HUES6 (cell line): Measurements from ENCODE around the gene GAA.

Experiments
- H3K27ac ChIP-seq: 2 replicates; pipeline ENCODE4 v1.7.0; 2013; ENCODE audit warnings: low read depth, mild to moderate bottlenecking, low read length, inconsistent platforms
- H3K27me3 ChIP-seq: 2 replicates; pipeline ENCODE4 v1.6.1; 2013; ENCODE audit warnings: low read length; ENCODE audit not compliant: control insufficient read depth, insufficient read depth
- H3K36me3 ChIP-seq: 2 replicates; pipeline ENCODE4 v1.6.1; 2013; ENCODE audit warnings: low read length; ENCODE audit not compliant: control insufficient read depth, insufficient read depth
- H3K4me1 ChIP-seq: 2 replicates; pipeline ENCODE4 v1.6.1; 2013; ENCODE audit warnings: low read length; ENCODE audit not compliant: control insufficient read depth, insufficient read depth
- H3K4me3 ChIP-seq: 2 replicates; pipeline ENCODE4 v1.5.1; 2013; ENCODE audit warnings: low read depth, low read length
- H3K9ac ChIP-seq: one replicate; pipeline ENCODE4 v1.6.1; 2013; ENCODE audit warnings: mild to moderate bottlenecking, low read length
- H3K9me3 ChIP-seq: 2 replicates; pipeline ENCODE4 v1.6.1; 2013; ENCODE audit warnings: low read depth, low read length; ENCODE audit not compliant: control insufficient read depth, insufficient read depth

Gene GAA

DNA sequence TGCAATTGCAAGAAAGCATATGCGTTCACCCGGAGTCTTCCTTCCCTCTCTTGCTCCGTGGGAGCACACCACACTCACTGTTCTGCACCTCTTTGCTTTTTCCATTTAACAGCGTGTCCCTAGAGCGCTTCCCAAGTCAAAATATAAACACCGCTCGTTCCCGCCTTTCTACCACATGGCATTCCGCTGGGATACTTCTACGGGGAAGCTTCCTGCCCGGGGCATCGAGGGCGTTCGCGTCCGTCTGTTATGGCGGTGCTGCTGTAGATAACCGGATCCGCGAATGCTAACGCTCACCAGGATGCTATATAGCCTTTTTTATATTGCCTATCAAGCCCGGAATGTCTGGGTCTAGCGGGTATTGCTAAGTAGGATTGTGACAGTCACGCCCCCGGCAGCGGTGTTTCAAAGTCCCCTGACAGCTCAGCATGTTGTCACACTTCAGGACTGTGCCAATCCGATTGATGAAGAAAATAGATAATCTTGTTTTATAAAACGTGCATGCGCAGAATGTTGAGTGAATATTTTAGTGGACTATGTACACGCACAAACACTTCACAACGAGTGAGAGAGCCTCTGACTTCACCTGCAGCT, 33.9 kb upstream of the GAA start:
- Histone ChIP-seq H3K4me3 (no peak overlapping the region), H3K27me3 (no peaks in the 10 kb centered on the region), H3K36me3 (no peaks in the 10 kb centered on the region), H3K27ac (no peak overlapping the region), H3K9ac (no peak overlapping the region), H3K9me3 (no peaks in the 10 kb centered on the region), H3K4me1 (peaks cover 20% of the 10 kb centered on the region)

GRCh38 chr17:80068301-80069222, 32.8 kb upstream of the GAA start:
- Histone ChIP-seq H3K27ac (no peak overlapping the region), H3K27me3 (no peaks in the 10 kb centered on the region), H3K4me1 (peaks cover 20% of the 10 kb centered on the region), H3K9me3 (no peaks in the 10 kb centered on the region), H3K9ac (no peak overlapping the region), H3K36me3 (no peaks in the 10 kb centered on the region), H3K4me3 (no peak overlapping the region)

DNA sequence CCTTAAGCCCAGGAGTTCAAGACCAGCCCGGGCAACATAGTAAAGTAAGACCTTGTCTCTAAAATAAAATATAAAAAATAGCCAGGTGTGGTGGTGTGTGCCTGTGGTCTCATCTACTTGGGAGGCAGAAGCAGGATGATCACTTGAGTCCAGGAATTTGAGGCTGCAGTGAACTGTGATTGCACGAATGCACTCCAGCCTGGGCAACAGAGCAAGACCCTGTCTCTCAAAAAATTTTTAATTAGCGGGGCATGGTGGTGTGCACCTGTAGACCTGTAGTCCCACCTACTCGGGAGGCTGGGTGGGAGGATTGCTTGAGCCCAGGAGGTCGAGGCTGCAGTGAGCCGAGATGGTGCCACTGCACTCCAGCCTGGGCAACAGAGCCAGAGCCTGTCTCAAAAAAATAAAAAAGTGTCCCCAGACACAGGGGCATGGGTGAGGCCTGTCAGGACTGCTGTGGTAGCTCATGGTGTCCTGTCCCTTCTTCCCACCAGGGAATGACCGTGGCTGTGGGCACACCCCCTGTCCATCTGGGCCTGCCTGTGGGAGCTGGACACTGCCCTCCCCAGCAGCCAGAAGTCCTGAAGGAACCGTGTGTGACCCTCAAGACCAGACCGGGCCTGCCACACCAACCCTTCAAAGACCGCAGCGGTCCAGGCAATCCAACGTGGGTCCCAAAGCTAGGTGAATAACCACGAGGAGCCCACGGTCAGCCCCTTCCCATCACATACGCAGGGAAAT, 30.8 kb upstream of the GAA start:
- H3K27ac ChIP-seq: no peak overlapping the region
- no peaks in the 10 kb centered on the region for H3K27me3 ChIP-seq
- peaks cover 7% of the 10 kb centered on the region for H3K4me1 ChIP-seq
- H3K9me3 ChIP-seq: no peaks in the 10 kb centered on the region
- no peak overlapping the region for H3K9ac ChIP-seq
- no peaks in the 10 kb centered on the region for H3K36me3 ChIP-seq
- no peak overlapping the region for H3K4me3 ChIP-seq

- H3K4me3 ChIP-seq: no peak overlapping the region
- no peaks in the 10 kb centered on the region for H3K27me3 ChIP-seq
- H3K36me3 ChIP-seq: no peaks in the 10 kb centered on the region
- H3K4me1 ChIP-seq: no peaks in the 10 kb centered on the region
- H3K9me3 ChIP-seq: no peaks in the 10 kb centered on the region
- H3K9ac ChIP-seq: no peak overlapping the region
- H3K27ac ChIP-seq: no peak overlapping the region
Measured at GRCh38 chr17:80071116-80071841, 30.1 kb upstream of the GAA start.

DNA sequence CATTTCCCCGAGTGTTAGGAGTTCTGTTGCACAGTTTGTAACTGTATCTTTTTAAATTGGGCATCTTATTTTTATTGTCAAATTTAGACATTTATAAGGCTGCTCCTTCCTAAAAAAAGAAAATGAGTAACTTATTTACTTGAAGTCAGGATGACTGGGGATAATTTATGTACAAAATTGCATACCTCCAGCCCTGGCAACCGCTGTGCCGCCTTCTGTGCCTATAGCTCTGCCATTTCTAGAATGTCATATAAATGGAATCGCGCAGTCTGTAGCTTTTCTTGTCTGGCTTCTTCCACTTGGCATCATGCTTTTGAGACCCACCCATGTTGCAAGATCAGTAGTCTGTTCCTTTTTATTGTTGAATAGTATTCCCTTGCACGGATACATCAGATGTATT, 29.0 kb upstream of the GAA start:
- H3K27me3 ChIP-seq: no peaks in the 10 kb centered on the region
- no peak overlapping the region for H3K27ac ChIP-seq
- H3K9me3 ChIP-seq: no peaks in the 10 kb centered on the region
- no peaks in the 10 kb centered on the region for H3K36me3 ChIP-seq
- H3K4me3 ChIP-seq: no peak overlapping the region
- H3K9ac ChIP-seq: no peak overlapping the region
- no peaks in the 10 kb centered on the region for H3K4me1 ChIP-seq

GRCh38 chr17:80080081-80080480, 21.3 kb upstream of the GAA start:
- no peaks in the 10 kb centered on the region for H3K9me3 ChIP-seq
- no peak overlapping the region for H3K9ac ChIP-seq
- no peaks in the 10 kb centered on the region for H3K36me3 ChIP-seq
- H3K4me3 ChIP-seq: no peak overlapping the region
- 0 out of 2 replicates have a peak, but pooled peaks cover 5% of the 10 kb centered on the region for H3K4me1 ChIP-seq
- H3K27ac ChIP-seq: no peak overlapping the region
- no peaks in the 10 kb centered on the region for H3K27me3 ChIP-seq

- Histone ChIP-seq H3K9me3 (no peaks in the 10 kb centered on the region), H3K27ac (no peak overlapping the region), H3K9ac (no peak overlapping the region), H3K4me1 (0 out of 2 replicates have a peak, but pooled peaks cover 5% of the 10 kb centered on the region), H3K4me3 (no peak overlapping the region), H3K27me3 (no peaks in the 10 kb centered on the region), H3K36me3 (no peaks in the 10 kb centered on the region)
Measured at GRCh38 chr17:80081596-80081995, 19.8 kb upstream of the GAA start.

DNA sequence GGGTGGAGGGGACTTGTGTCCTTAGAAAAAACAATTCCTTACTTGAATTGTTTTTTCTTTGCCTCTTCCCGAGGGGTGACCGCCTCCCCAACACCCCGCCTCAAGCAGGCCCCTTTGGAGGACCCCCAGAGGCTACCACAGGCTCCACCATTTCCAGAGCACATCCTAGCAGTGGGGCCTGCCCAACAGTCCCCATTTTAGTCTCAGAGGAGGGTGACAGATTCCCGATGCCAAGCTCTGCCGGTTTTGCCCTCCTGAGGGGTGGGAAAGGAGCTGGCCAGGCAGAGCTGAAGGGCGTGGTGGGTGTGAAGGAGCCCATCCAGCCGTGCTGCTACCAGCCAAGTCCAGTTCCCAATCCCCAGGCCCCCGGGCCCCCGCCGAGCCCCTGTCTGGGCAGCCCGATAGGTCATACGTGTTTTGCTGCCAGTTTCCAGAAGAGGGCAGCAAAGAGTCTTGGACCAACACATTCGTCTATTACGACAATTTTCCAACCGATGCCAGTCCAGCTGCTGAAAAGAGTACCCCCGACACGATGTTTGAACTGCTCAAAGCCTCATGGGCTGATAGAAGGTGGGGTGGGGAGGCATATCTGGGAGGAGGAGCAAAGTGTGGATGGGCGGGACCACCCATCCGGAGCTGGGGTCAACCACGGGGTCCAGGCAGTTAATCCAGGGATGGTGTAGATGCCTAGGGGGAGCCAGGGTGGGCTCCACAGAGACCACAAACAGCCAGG, 18.8 kb upstream of the GAA start:
- H3K27ac ChIP-seq: no peak overlapping the region
- H3K4me3 ChIP-seq: no peak overlapping the region
- H3K4me1 ChIP-seq: 0 out of 2 replicates have a peak, but pooled peaks cover 5% of the 10 kb centered on the region
- no peak overlapping the region for H3K9ac ChIP-seq
- H3K9me3 ChIP-seq: no peaks in the 10 kb centered on the region
- no peaks in the 10 kb centered on the region for H3K36me3 ChIP-seq
- no peaks in the 10 kb centered on the region for H3K27me3 ChIP-seq

DNA sequence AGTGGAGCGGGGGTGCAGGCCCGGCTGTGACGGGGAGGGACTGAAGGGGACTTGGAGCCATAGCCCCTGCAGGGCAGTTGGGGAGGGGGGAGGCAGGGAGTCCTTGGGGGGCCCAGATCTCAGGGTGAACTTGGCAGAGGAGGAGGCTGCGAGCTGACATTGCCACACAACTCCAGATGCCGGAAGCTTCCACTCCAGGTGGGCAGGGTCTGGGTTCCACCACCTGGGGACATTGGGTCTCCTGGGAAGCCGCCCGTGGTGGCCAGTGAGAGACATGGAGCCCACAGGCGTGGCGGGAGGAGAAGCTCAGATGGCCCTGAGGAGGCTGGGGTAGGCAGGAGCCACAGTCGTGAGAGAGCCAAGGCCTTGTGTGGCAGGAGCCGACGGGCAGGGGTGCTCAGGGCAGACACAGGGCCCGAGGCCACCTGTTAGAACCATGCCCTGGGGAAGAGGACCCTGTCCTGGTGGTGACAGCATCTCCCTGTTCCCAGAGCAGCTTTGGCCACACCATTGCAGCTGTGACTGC, 18.2 kb upstream of the GAA start:
- Histone ChIP-seq H3K27me3 (no peaks in the 10 kb centered on the region), H3K4me1 (0 out of 2 replicates have a peak, but pooled peaks cover 5% of the 10 kb centered on the region), H3K9ac (no peak overlapping the region), H3K36me3 (no peaks in the 10 kb centered on the region), H3K4me3 (no peak overlapping the region), H3K27ac (no peak overlapping the region), H3K9me3 (no peaks in the 10 kb centered on the region)

- Histone ChIP-seq H3K4me3 (no peak overlapping the region), H3K9me3 (no peaks in the 10 kb centered on the region), H3K36me3 (no peaks in the 10 kb centered on the region), H3K27me3 (no peaks in the 10 kb centered on the region), H3K27ac (no peak overlapping the region), H3K4me1 (0 out of 2 replicates have a peak, but pooled peaks cover 5% of the 10 kb centered on the region), H3K9ac (no peak overlapping the region)
Measured at GRCh38 chr17:80084773-80085172, 16.6 kb upstream of the GAA start.
